Kidney capillary endothelial cell (primary cell): ENCODE results near the gene ARHGAP10.

ENCODE experiments used
- DNase-seq: peaks from one replicate; pipeline ENCODE4 v3.0.0-alpha.2; 2018; ENCODE audit warnings: low spot score

The ARHGAP10 gene

GRCh38 chr4:148095346-148095923, 363.5 kb downstream of the ARHGAP10 start:
- no peak for DNase-seq

DNA sequence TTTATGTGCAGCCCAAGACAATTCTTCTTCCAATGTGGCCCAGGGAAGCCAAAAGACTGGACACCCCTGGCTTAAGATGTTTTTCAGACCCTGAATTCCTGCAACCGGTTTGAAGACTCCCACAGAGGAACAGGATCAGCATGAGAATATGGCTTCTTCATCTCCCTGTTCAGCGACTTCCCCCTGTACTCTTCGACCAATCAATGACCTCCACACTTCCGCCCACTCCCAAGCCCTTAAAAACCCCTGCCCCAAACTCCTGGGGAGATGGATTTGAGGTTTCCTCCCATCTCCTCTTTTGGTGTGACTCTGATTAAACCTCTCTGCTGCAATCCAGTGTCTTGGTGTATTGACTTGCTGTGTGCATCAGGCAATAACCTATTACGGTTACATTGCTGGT, 365.9 kb downstream of the ARHGAP10 start:
- DNase-seq = no peak

DNA sequence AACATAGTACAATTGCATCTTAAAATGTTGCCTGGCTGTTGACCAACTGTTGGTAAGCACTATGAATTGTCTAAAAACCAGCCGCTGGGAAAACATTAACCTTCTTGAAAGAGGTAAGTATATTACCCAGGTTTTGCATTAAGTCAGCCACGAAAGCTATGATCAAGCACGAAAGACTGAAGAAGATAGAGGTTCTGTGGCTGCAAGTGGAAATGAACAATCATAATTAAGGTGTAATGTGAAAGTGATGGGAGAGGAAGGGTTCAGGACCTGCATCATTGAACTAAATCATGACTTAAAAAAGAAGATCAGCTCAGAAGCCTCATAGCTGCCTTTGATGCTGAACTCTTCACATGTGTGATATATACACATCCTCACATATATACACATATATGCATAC, 369.3 kb downstream of the ARHGAP10 start:
- no peak for DNase-seq

- no peak for DNase-seq
Observed at GRCh38 chr4:148101790-148102189, 369.9 kb downstream of the ARHGAP10 start.

- DNase-seq = no peak
Observed at GRCh38 chr4:148103597-148104355, 371.9 kb downstream of the ARHGAP10 start.

DNA sequence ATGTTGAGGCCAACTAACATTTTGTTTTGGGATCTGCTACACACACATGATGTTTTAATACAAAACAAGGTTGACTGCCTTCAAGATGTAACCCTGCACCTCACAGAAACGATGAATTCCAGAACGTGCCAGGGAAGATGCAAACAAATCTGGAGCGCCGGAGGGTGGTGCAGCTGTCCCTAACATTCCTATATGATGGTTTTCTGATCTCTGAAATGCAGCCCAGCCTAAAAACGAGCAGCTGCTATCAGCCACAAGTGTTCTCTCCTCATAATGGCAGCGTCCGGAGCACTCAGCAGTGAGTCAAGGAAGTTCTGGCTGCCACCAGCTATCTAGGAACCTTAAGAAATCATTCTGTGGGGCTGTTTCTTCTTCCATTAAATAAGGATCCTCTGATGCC, 376.9 kb downstream of the ARHGAP10 start:
- no peak for DNase-seq

GRCh38 chr4:148109216-148109615, 377.3 kb downstream of the ARHGAP10 start:
- DNase-seq = no peak

DNA sequence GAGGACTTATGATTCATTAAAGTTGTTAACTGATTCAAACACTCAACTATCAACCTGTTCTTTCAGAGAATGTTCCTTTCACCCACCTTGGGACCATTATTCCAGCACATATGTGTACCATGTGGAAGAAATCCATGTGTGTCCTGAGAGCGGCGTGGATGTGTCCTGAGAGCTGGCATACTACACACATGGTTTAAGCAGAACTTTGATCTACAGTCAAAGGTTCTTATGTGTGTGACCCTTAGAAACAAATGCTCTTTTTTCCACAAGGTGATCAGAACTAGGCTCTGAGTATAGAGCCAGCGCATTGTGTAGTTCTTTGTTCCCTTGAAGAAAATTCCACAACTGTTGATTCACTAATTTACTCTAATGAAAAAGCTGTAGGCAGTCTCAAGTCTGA, 378.3 kb downstream of the ARHGAP10 start:
- no peak for DNase-seq

DNA sequence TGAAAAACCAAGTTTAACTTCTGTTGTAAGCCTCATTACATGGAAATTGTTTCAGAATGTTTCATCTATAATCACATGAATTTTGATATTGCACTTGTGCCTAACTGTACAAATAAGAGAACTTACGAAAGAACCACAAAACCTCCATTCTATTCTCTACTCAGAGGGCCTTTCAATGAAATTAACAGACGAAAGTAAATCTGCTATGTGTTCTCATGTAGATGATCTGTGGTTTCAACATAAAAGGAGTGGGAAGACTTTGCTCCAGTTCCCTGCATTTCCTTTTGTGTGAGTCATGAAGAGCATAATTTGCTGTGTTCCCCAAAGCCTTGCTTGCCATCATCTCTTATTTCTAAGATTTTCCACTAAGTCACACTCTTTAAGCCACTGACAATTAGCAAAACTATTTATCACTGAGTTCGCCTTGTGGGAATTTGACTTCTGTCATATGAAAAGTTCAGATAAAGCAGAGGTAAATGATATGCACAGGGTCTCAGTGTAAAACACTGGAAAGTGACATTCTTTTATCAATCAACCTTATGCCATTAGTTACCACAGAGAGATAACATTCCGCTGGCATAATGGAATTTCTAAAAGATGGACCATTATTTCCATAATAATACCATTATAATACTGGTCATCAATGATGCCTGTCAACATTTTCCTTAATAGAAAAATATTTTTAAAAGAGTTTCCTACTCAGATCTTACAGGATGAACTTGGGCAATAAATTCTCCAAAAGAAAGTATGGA, 380.5 kb downstream of the ARHGAP10 start:
- no peak for DNase-seq

DNA sequence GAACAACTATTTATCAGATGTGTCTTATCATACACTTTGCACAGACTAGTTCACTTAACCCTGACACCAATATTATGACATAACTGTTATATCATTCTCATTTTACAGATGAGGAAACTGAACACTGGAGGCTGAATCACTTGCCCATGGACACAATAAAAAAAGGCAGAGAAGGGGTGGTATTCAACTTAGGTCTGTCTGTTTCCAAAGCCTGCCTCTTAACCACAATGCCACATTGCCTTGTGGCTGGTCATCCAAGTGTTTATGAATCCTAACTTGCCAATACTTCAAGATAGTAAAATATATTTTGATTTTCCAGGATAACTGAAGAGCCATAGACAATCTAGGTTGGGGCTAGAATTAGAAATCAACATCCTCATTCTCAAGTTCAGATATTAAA, 382.5 kb downstream of the ARHGAP10 start:
- DNase-seq = no peak

GRCh38 chr4:148116264-148116663, 384.4 kb downstream of the ARHGAP10 start:
- no peak for DNase-seq

DNA sequence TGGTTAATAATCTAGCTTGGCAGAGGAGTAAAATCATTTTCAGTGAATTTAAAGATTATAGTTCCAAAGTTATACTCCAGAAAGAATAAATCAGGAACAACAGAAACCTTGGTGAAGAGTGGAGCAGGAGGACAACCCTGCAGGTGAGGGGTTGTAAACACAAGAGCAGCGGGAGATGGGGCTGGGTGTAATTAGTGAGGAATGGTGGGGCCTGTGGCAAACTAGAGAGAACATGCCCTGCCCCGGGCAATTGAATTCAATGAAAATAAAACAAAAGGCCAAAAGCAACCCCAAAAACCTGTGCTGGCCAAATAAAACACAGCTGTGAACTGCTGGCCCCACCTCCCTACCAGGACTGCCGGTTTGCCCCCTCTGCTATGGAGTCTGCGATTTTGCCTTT, 385.1 kb downstream of the ARHGAP10 start:
- DNase-seq = no peak

GRCh38 chr4:148118179-148118578, 386.3 kb downstream of the ARHGAP10 start:
- no peak for DNase-seq

DNA sequence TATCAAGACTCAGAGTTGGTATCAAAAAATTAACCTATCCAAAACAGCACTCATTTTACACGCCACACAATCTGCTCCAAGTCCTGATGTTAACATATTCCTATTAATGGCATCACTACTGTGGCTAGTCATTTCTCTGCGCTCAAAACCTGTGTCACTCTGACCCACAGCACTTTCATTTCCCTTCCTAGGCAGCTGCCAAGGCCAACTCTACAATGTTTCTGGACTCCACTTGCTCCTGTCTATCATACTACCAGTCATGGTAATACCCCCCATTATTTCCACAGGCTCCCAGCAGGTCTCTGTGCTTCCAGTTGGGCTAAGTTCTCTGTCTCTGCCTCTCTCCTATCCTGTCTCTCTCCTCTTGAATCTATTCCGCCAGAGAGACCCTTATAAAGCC, 386.7 kb downstream of the ARHGAP10 start:
- no peak for DNase-seq

GRCh38 chr4:148120216-148120615, 388.3 kb downstream of the ARHGAP10 start:
- no peak for DNase-seq
